Endothelial cell of coronary artery (primary cell): Measurements from ENCODE around the gene ANKRD66. TPM values are rescaled to one million over a fixed set of nuclear protein-coding genes. Genes with fewer than 3 reads are reported as not detected.

Experiments used
- total RNA-seq: library from RNA; depleted of rRNA; stranded (reverse); fragments of >200 nt; gene quantifications from 2 replicates; pipeline ENCODE4 v1.2.3, GENCODE V29; 2014

The ANKRD66 gene
- total RNA-seq, result not detected in 2 replicates

GRCh38 chr6:46746696-46747095 is at the start of gene ANKRD66:
Gene ANKRD66, plus strand, starts transcription at chr6:46746933. Its CDS starts 5,016 bp downstream, at chr6:46751949.

GRCh38 chr6:46734867-46735719 is 11.6 kb upstream of the ANKRD66 start, which contains the start of gene PLA2G7:
Gene PLA2G7, minus strand, starts transcription at chr6:46735375. Its CDS starts 12,484 bp downstream, at chr6:46722891.

GRCh38 chr6:46793138-46793537 is 46.4 kb downstream of the ANKRD66 start, which contains the start of gene MEP1A:
Gene MEP1A, plus strand, starts transcription at chr6:46793389. Its CDS starts 10 bp downstream, at chr6:46793399.

Other genes with a start within 250 kb of the ANKRD66 start
- 0.09 and 0.18 TPM in 2 replicates for gene CYP39A1, start 94.1 kb upstream of the ANKRD66 start, total RNA-seq
- gene SLC25A27, start 94.0 kb upstream of the ANKRD66 start, total RNA-seq, result 1.1 and 1.9 TPM in 2 replicates
- under 0.01 and 0.09 TPM in 2 replicates for gene TDRD6, start 59.0 kb upstream of the ANKRD66 start, total RNA-seq
- gene PLA2G7, start 11.6 kb upstream of the ANKRD66 start, total RNA-seq, result 0.27 TPM in 1 of 2 replicates, not detected in the other
- gene MEP1A, start 46.5 kb downstream of the ANKRD66 start, total RNA-seq, result not detected in 2 replicates
- 2.0 and 6.2 TPM in 2 replicates for gene ADGRF5, start 175.0 kb downstream of the ANKRD66 start, total RNA-seq